GM06990 (cell line): ENCODE measurements around the gene INKA2.

Experiments
- DNase-seq: peaks from one replicate; pipeline ENCODE4 v3.0.0-alpha.2; 2011; ENCODE audit not compliant: insufficient read length; ENCODE audit errors: extremely low read depth
- H3K27me3 ChIP-seq: replicated peaks from 2 replicates; pipeline ENCODE4 v1.6.0; 2011; ENCODE audit warnings: low read length; ENCODE audit not compliant: control insufficient read depth, insufficient read depth
- H3K36me3 ChIP-seq: 2 replicates; pipeline ENCODE4 v1.5.1; 2011; ENCODE audit warnings: low read length; ENCODE audit not compliant: control insufficient read depth, insufficient read depth
- H3K4me3 ChIP-seq: replicated peaks from 2 replicates; pipeline ENCODE4 v1.5.1; 2011; ENCODE audit warnings: low read depth, mild to moderate bottlenecking, control low read depth, low read length
- CTCF ChIP-seq: IDR thresholded peaks from 2 replicates; pipeline ENCODE4 v1.5.1; 2011; ENCODE audit warnings: low read length, control low read depth, mild to moderate bottlenecking, inconsistent platforms; ENCODE audit not compliant: insufficient read depth, poor library complexity, severe bottlenecking

INKA2 gene

GRCh38 chr1:111734426-111734825 is 4.8 kb downstream of the INKA2 start:
- Histone ChIP-seq H3K27me3 (no peaks in the 10 kb centered on the region), H3K4me3 (no peak overlapping the region), H3K36me3 (peaks cover 3% of the 10 kb centered on the region)
- DNase-seq = no peak
- no peak for TF ChIP-seq CTCF

GRCh38 chr1:111733992-111734341 is 5.2 kb downstream of the INKA2 start:
- peaks cover 3% of the 10 kb centered on the region for H3K36me3 ChIP-seq
- no peak overlapping the region for H3K4me3 ChIP-seq
- no peaks in the 10 kb centered on the region for H3K27me3 ChIP-seq
- no peak for TF ChIP-seq CTCF
- DNase-seq = no peak

- Histone ChIP-seq H3K36me3 (peaks cover 3% of the 10 kb centered on the region), H3K27me3 (no peaks in the 10 kb centered on the region), H3K4me3 (no peak overlapping the region)
- no peak for TF ChIP-seq CTCF
- no peak for DNase-seq
Measured at GRCh38 chr1:111733183-111733991, 5.8 kb downstream of the INKA2 start.

- no peak for TF ChIP-seq CTCF
- Histone ChIP-seq H3K27me3 (no peaks in the 10 kb centered on the region), H3K4me3 (no peak overlapping the region), H3K36me3 (peaks cover 5% of the 10 kb centered on the region)
- DNase-seq = no peak
Measured at GRCh38 chr1:111732718-111733117, 6.5 kb downstream of the INKA2 start.

- H3K36me3 ChIP-seq = peaks cover 9% of the 10 kb centered on the region
- H3K4me3 ChIP-seq = no peak overlapping the region
- TF ChIP-seq CTCF = no peak
- H3K27me3 ChIP-seq = no peaks in the 10 kb centered on the region
- DNase-seq = no peak
Measured at GRCh38 chr1:111731956-111732355, 7.2 kb downstream of the INKA2 start.
